ENCODE measurements around the gene GJC1. TPM values are rescaled to one million over a fixed set of nuclear protein-coding genes. Genes with fewer than 3 reads are reported as not detected.

Gene GJC1
- polyA plus RNA-seq, 1 donor from 2014 or later, result 8.0 TPM

DNA sequence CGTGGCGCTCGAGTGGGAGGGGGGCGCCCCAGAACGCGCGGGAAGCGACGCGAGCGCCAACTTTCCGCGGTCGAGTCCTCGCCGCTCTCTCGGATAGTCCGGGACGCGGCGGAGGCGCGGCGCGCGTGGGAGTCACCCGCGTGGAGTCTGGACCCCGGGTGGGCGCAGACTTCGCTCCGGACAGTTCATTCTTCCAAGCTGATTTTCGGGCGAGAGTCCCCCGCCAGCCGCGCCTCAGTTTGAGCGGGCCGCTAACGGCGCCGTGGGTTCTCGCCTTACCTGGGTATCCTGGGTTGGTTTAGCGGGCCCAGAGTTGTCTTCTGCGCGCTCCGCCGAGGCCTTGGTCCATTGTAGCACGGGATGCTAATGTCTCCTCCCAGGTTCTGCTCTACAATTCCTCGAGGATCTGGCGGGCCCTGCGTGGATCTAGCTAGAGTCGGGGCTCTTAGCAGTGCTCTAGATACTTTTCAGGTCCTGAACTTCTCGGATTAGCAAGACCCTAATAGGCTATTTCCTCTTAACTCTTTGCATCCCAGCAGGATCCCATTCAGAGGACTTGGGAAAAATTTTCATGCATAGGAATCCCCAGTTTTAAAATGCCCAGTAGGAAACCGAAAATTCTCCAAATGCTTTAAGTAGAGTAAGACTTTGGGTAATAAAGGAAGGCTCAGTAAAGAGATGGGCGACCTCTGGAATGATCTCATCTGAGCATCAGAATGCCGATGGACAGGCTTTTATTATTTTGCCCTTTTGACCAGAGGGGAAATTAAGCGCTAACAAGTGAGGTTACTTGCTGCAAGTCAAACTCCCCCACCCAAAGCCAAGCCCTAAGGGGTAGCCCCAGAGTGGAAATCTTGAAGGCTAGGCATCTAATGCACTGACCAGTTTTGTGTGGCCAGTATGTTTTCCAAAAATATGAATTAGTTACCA is 537 bp upstream of the GJC1 start:
- peaks cover 3% of the 10 kb centered on the region for H3F3A ChIP-seq (ENCODE audit: insufficient read depth, low read length, poor library complexity, severe bottlenecking)
- no peaks in the 10 kb centered on the region for H3K27me3 ChIP-seq (ENCODE audit: insufficient read depth, low read depth, low read length)
- no peaks in the 10 kb centered on the region for H3K9me3 ChIP-seq (ENCODE audit: low read length)
- TF ChIP-seq, protein P1, sequence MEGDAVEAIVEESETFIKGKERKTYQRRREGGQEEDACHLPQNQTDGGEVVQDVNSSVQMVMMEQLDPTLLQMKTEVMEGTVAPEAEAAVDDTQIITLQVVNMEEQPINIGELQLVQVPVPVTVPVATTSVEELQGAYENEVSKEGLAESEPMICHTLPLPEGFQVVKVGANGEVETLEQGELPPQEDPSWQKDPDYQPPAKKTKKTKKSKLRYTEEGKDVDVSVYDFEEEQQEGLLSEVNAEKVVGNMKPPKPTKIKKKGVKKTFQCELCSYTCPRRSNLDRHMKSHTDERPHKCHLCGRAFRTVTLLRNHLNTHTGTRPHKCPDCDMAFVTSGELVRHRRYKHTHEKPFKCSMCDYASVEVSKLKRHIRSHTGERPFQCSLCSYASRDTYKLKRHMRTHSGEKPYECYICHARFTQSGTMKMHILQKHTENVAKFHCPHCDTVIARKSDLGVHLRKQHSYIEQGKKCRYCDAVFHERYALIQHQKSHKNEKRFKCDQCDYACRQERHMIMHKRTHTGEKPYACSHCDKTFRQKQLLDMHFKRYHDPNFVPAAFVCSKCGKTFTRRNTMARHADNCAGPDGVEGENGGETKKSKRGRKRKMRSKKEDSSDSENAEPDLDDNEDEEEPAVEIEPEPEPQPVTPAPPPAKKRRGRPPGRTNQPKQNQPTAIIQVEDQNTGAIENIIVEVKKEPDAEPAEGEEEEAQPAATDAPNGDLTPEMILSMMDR (IDR thresholded peaks at IDR 0.05; ENCODE audit: poor library complexity, severe bottlenecking), result no peak
- TF ChIP-seq EZH2 (IDR thresholded peaks at IDR 0.05; ENCODE audit: borderline replicate concordance, insufficient read depth, low read length, poor library complexity, severe bottlenecking), result no peak
- TF ChIP-seq POLR2AphosphoS5 (IDR thresholded peaks at IDR 0.05), result no peak
- peak; percentile 70 for TF ChIP-seq MXI1 (conservative IDR thresholded peaks at IDR 0.05; ENCODE audit: poor library complexity, severe bottlenecking)
- H3K4me3 ChIP-seq (ENCODE audit: low read length), result peak overlapping the region; percentile 79
- peak overlapping the region; percentile 56 for H2AFZ ChIP-seq (ENCODE audit: low read depth, low read length)
- H4K20me1 ChIP-seq (ENCODE audit: insufficient read depth), result no peaks in the 10 kb centered on the region
- no peaks in the 10 kb centered on the region for H3K36me3 ChIP-seq (ENCODE audit: insufficient read depth, low read length)
- H3K27ac ChIP-seq (ENCODE audit: low read length), result no peak overlapping the region
- peaks cover 36% of the 10 kb centered on the region for H3K79me2 ChIP-seq (replicated peaks; ENCODE audit: insufficient read depth, low read length)
- peak overlapping the region; percentile 78 for H3K4me2 ChIP-seq (ENCODE audit: low read length)
- H3K9me2 ChIP-seq (ENCODE audit: insufficient read depth, low read length), result no peaks in the 10 kb centered on the region
- peak overlapping the region; percentile 41 for H3K9ac ChIP-seq (ENCODE audit: low read length)

DNA sequence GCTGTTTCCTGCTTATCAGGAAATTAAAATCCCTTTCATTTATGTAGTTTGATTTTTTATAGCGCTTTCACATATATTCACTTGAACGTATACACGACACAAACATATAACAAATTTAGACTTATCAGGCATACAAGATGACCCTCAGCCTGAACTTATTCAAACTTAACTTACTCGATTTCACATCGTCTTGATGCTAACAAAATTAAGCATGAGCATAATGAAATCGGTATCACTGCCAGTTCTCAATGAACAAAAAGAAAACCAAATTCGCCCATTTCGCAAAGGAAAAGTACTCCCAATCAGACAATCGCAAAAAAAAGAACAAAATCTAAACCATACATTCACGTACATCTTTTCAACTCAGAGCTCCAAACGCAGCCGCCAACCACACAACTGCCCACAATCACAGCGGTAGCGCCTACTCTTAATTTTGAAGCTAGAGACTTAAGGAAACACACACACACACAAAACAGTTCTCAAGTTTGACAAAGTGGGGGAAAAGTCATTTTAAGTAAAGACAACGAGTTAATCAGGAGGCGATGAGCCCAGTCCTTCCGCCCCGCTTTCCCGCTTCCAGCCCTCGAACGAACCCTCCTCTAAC is 1.1 kb downstream of the GJC1 start:
- peak overlapping the region; percentile 89 for H3K4me2 ChIP-seq (ENCODE audit: low read length)
- H3K27ac ChIP-seq (ENCODE audit: low read length), result no peak overlapping the region
- H3K79me2 ChIP-seq (replicated peaks; ENCODE audit: insufficient read depth, low read length), result peaks cover 52% of the 10 kb centered on the region
- no peaks in the 10 kb centered on the region for H3K9me2 ChIP-seq (ENCODE audit: insufficient read depth, low read length)
- H3K4me3 ChIP-seq (ENCODE audit: low read length), result peak overlapping the region; percentile 79
- peaks cover 3% of the 10 kb centered on the region for H3F3A ChIP-seq (ENCODE audit: insufficient read depth, low read length, poor library complexity, severe bottlenecking)
- no peaks in the 10 kb centered on the region for H4K20me1 ChIP-seq (ENCODE audit: insufficient read depth)
- H3K9me3 ChIP-seq (ENCODE audit: low read length), result no peaks in the 10 kb centered on the region
- TF ChIP-seq RAD21 (conservative IDR thresholded peaks at IDR 0.05) (peak; percentile 9), TAF1 (IDR thresholded peaks at IDR 0.05; ENCODE audit: low read depth) (no peak), EP300 (conservative IDR thresholded peaks at IDR 0.05; ENCODE audit: poor library complexity, severe bottlenecking) (no peak)
- no peaks in the 10 kb centered on the region for H3K27me3 ChIP-seq (ENCODE audit: insufficient read depth, low read depth, low read length)
- H3K36me3 ChIP-seq (ENCODE audit: insufficient read depth, low read length), result no peaks in the 10 kb centered on the region
- peak overlapping the region; percentile 65 for H3K9ac ChIP-seq (ENCODE audit: low read length)
- H2AFZ ChIP-seq (ENCODE audit: low read depth, low read length), result peak overlapping the region; percentile 30

DNA sequence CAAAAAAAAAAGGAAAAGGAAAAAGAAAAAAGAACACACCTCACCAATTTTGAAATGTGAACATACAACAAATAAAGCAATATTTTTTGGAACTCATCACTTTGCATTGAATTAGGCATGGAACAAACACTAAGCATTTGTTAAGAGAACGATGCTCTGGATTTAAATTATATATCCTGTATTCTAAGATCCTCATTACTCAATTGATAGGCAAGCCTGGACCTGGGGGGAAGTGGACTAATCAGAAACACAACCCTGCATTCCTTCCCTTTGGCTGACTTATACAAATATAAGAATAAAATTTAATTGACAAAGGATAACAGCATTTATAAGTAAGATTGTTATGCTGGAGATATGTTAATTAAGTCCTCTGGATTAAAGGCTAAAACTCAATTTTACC is 2.2 kb downstream of the GJC1 start:
- no peak for TF ChIP-seq EP300 (conservative IDR thresholded peaks at IDR 0.05; ENCODE audit: poor library complexity, severe bottlenecking)
- TF ChIP-seq, protein P1 (IDR thresholded peaks at IDR 0.05; ENCODE audit: poor library complexity, severe bottlenecking), result no peak
- TF ChIP-seq MXI1 (conservative IDR thresholded peaks at IDR 0.05; ENCODE audit: poor library complexity, severe bottlenecking), result no peak
- TF ChIP-seq RAD21 (conservative IDR thresholded peaks at IDR 0.05), result no peak
- TF ChIP-seq SMC3 (conservative IDR thresholded peaks at IDR 0.05; ENCODE audit: poor library complexity), result no peak
- TF ChIP-seq, protein P2, sequence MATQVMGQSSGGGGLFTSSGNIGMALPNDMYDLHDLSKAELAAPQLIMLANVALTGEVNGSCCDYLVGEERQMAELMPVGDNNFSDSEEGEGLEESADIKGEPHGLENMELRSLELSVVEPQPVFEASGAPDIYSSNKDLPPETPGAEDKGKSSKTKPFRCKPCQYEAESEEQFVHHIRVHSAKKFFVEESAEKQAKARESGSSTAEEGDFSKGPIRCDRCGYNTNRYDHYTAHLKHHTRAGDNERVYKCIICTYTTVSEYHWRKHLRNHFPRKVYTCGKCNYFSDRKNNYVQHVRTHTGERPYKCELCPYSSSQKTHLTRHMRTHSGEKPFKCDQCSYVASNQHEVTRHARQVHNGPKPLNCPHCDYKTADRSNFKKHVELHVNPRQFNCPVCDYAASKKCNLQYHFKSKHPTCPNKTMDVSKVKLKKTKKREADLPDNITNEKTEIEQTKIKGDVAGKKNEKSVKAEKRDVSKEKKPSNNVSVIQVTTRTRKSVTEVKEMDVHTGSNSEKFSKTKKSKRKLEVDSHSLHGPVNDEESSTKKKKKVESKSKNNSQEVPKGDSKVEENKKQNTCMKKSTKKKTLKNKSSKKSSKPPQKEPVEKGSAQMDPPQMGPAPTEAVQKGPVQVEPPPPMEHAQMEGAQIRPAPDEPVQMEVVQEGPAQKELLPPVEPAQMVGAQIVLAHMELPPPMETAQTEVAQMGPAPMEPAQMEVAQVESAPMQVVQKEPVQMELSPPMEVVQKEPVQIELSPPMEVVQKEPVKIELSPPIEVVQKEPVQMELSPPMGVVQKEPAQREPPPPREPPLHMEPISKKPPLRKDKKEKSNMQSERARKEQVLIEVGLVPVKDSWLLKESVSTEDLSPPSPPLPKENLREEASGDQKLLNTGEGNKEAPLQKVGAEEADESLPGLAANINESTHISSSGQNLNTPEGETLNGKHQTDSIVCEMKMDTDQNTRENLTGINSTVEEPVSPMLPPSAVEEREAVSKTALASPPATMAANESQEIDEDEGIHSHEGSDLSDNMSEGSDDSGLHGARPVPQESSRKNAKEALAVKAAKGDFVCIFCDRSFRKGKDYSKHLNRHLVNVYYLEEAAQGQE (IDR thresholded peaks at IDR 0.05; ENCODE audit: borderline replicate concordance), result no peak
- no peak for TF ChIP-seq EZH2 (IDR thresholded peaks at IDR 0.05; ENCODE audit: borderline replicate concordance, insufficient read depth, low read length, poor library complexity, severe bottlenecking)
- no peak for TF ChIP-seq TAF1 (IDR thresholded peaks at IDR 0.05; ENCODE audit: low read depth)
- no peak for TF ChIP-seq POLR2AphosphoS5 (IDR thresholded peaks at IDR 0.05)
- no peaks in the 10 kb centered on the region for H4K20me1 ChIP-seq (ENCODE audit: insufficient read depth)
- H3K9ac ChIP-seq (ENCODE audit: low read length), result no peak overlapping the region
- no peaks in the 10 kb centered on the region for H3K36me3 ChIP-seq (ENCODE audit: insufficient read depth, low read length)
- no peak overlapping the region for H3K27ac ChIP-seq (ENCODE audit: low read length)
- peaks cover 3% of the 10 kb centered on the region for H3F3A ChIP-seq (ENCODE audit: insufficient read depth, low read length, poor library complexity, severe bottlenecking)
- H3K79me2 ChIP-seq (replicated peaks; ENCODE audit: insufficient read depth, low read length), result peaks cover 55% of the 10 kb centered on the region
- H3K4me2 ChIP-seq (ENCODE audit: low read length), result peak overlapping the region; percentile 89
- no peaks in the 10 kb centered on the region for H3K27me3 ChIP-seq (ENCODE audit: insufficient read depth, low read depth, low read length)
- H2AFZ ChIP-seq (ENCODE audit: low read depth, low read length), result no peak overlapping the region
- H3K4me3 ChIP-seq (ENCODE audit: low read length), result peak overlapping the region; percentile 79
- H3K9me3 ChIP-seq (ENCODE audit: low read length), result no peaks in the 10 kb centered on the region
- H3K9me2 ChIP-seq (ENCODE audit: insufficient read depth, low read length), result no peaks in the 10 kb centered on the region
